OCI-LY1 (cell line): Measurements from ENCODE around the gene ITGAE.

Source experiments
- H2AFZ ChIP-seq: fragments of 200-600 bp; sonication (generic), shearing (Covaris generic); 2 replicates; pipeline ENCODE4 v1.6.0; 2014; ENCODE audit warnings: antibody characterized with exemption, mild to moderate bottlenecking, low read length
- H3F3A ChIP-seq: fragments of 200-600 bp; sonication (generic), shearing (Covaris generic); 2 replicates; pipeline ENCODE4 v1.6.0; 2014; ENCODE audit warnings: mild to moderate bottlenecking, antibody characterized with exemption, low read length, moderate library complexity; ENCODE audit not compliant: insufficient read depth
- H3K27ac ChIP-seq: fragments of 200-600 bp; sonication (generic); 2 replicates; pipeline ENCODE4 v1.5.1; 2014; ENCODE audit warnings: low read length, mixed run types, mild to moderate bottlenecking, low read depth; ENCODE audit not compliant: poor library complexity, severe bottlenecking
- H3K27me3 ChIP-seq: fragments of 200-600 bp; sonication (generic); 2 replicates; pipeline ENCODE4 v1.6.0; 2014; ENCODE audit warnings: antibody characterized with exemption, mild to moderate bottlenecking, low read length, moderate library complexity; ENCODE audit not compliant: insufficient read depth
- H3K36me3 ChIP-seq: fragments of 200-600 bp; sonication (generic); 2 replicates; pipeline ENCODE4 v1.6.1; 2014; ENCODE audit warnings: mild to moderate bottlenecking, antibody characterized with exemption, low read length, moderate library complexity, mixed read lengths; ENCODE audit not compliant: insufficient read depth
- H3K4me1 ChIP-seq: fragments of 200-600 bp; sonication (generic); 2 replicates; pipeline ENCODE4 v1.5.1; 2014; ENCODE audit warnings: mild to moderate bottlenecking, low read length, moderate library complexity; ENCODE audit not compliant: insufficient read depth, severe bottlenecking
- H3K4me2 ChIP-seq: fragments of 200-600 bp; sonication (generic), shearing (Covaris generic); 2 replicates; pipeline ENCODE4 v1.6.1; 2014; ENCODE audit warnings: low read length
- H3K4me3 ChIP-seq: fragments of 200-600 bp; sonication (generic); 2 replicates; pipeline ENCODE4 v1.5.1; 2014; ENCODE audit warnings: low read length, low read depth, mild to moderate bottlenecking, mixed read lengths; ENCODE audit not compliant: poor library complexity, severe bottlenecking
- H3K79me2 ChIP-seq: fragments of 200-600 bp; shearing (Covaris generic); 2 replicates; pipeline ENCODE4 v1.6.1; 2016; ENCODE audit warnings: mixed run types, low read length, mixed read lengths; ENCODE audit not compliant: insufficient read depth
- H3K9ac ChIP-seq: fragments of 200-600 bp; sonication (generic), shearing (Covaris generic); 2 replicates; pipeline ENCODE4 v1.6.1; 2014; ENCODE audit warnings: mild to moderate bottlenecking, low read length, mixed read lengths
- H3K9me2 ChIP-seq: fragments of 200-600 bp; sonication (generic), shearing (Covaris generic); 2 replicates; pipeline ENCODE4 v1.6.1; 2014; ENCODE audit warnings: low read depth, mild to moderate bottlenecking, low read length, mixed read lengths
- H3K9me3 ChIP-seq: fragments of 200-600 bp; shearing (Covaris generic); 2 replicates; pipeline ENCODE4 v1.6.1; 2014; ENCODE audit warnings: low read length, mixed read lengths
- H4K20me1 ChIP-seq: fragments of 200-600 bp; sonication (generic), shearing (Covaris generic); 2 replicates; pipeline ENCODE4 v1.6.0; 2016; ENCODE audit warnings: mild to moderate bottlenecking, low read length; ENCODE audit not compliant: insufficient read depth
- CTCF ChIP-seq: fragments of 200-600 bp; sonication (generic), shearing (Covaris generic); IDR thresholded peaks from 2 replicates; pipeline ENCODE4 v1.5.1; 2017; ENCODE audit warnings: mild to moderate bottlenecking, antibody characterized with exemption, low read length, moderate library complexity, mixed read lengths
- EZH2 ChIP-seq: fragments of 200-600 bp; sonication (generic), shearing (Covaris generic); IDR thresholded peaks from 2 replicates; pipeline ENCODE4 v1.8.0; 2017; ENCODE audit warnings: borderline replicate concordance, mixed run types, mild to moderate bottlenecking, antibody characterized with exemption, low read length, moderate library complexity, mixed read lengths

ITGAE gene

GRCh38 chr17:3803308-3803640, 2.3 kb upstream of the ITGAE start:
- H3K4me1 ChIP-seq = peaks cover 9% of the 10 kb centered on the region
- H3K27ac ChIP-seq = no peak overlapping the region
- H3K9me3 ChIP-seq = no peaks in the 10 kb centered on the region
- no peaks in the 10 kb centered on the region for H3F3A ChIP-seq
- H4K20me1 ChIP-seq = no peaks in the 10 kb centered on the region
- no peak overlapping the region for H3K9ac ChIP-seq
- no peaks in the 10 kb centered on the region for H3K9me2 ChIP-seq
- H3K79me2 ChIP-seq = no peaks in the 10 kb centered on the region
- H2AFZ ChIP-seq = no peak overlapping the region
- H3K4me2 ChIP-seq = no peak overlapping the region
- H3K27me3 ChIP-seq = no peaks in the 10 kb centered on the region
- peaks cover 16% of the 10 kb centered on the region; the same call in 1 of the 2 replicates for H3K36me3 ChIP-seq
- H3K4me3 ChIP-seq = no peak overlapping the region
- TF ChIP-seq CTCF (no peak), EZH2 (no peak)

- Histone ChIP-seq H3K9ac (no peak overlapping the region), H3K4me2 (no peak overlapping the region), H3K9me2 (no peaks in the 10 kb centered on the region), H3K4me1 (peaks cover 9% of the 10 kb centered on the region), H3K27me3 (no peaks in the 10 kb centered on the region), H3K79me2 (no peaks in the 10 kb centered on the region), H3F3A (no peaks in the 10 kb centered on the region), H3K4me3 (no peak overlapping the region), H3K27ac (no peak overlapping the region), H4K20me1 (no peaks in the 10 kb centered on the region), H2AFZ (no peak overlapping the region), H3K9me3 (no peaks in the 10 kb centered on the region), H3K36me3 (peaks cover 10% of the 10 kb centered on the region; the same call in 1 of the 2 replicates)
- no peak for TF ChIP-seq CTCF
- no peak for TF ChIP-seq EZH2
Measured at GRCh38 chr17:3802461-3803307, 1.7 kb upstream of the ITGAE start.

- Histone ChIP-seq H3K27me3 (no peaks in the 10 kb centered on the region; the same call in 1 of the 2 replicates), H3K9ac (no peak overlapping the region), H2AFZ (no peak overlapping the region), H3K79me2 (no peaks in the 10 kb centered on the region), H3K4me1 (peaks cover 9% of the 10 kb centered on the region), H3K9me2 (no peaks in the 10 kb centered on the region), H3K4me3 (no peak overlapping the region), H3K36me3 (peaks cover under 1% of the 10 kb centered on the region; the same call in 1 of the 2 replicates), H4K20me1 (no peaks in the 10 kb centered on the region), H3K27ac (no peak overlapping the region), H3K4me2 (no peak overlapping the region), H3K9me3 (no peaks in the 10 kb centered on the region), H3F3A (no peaks in the 10 kb centered on the region)
- TF ChIP-seq EZH2 (no peak), CTCF (no peak)
Measured at GRCh38 chr17:3801792-3802191, 804 bp upstream of the ITGAE start.
